Stimulated activated CD8-positive, alpha-beta memory T cell treated with anti-CD3 and anti-CD28 coated beads, Interleukin-7, amount 100 ng/mL, for 24 hours (primary cell): ENCODE data around the gene CFAP251.

ENCODE experiments used
- DNase-seq: peaks from one replicate; pipeline ENCODE4 v3.0.0-alpha.2; 2020; ENCODE audit warnings: low read depth

Gene CFAP251

DNA sequence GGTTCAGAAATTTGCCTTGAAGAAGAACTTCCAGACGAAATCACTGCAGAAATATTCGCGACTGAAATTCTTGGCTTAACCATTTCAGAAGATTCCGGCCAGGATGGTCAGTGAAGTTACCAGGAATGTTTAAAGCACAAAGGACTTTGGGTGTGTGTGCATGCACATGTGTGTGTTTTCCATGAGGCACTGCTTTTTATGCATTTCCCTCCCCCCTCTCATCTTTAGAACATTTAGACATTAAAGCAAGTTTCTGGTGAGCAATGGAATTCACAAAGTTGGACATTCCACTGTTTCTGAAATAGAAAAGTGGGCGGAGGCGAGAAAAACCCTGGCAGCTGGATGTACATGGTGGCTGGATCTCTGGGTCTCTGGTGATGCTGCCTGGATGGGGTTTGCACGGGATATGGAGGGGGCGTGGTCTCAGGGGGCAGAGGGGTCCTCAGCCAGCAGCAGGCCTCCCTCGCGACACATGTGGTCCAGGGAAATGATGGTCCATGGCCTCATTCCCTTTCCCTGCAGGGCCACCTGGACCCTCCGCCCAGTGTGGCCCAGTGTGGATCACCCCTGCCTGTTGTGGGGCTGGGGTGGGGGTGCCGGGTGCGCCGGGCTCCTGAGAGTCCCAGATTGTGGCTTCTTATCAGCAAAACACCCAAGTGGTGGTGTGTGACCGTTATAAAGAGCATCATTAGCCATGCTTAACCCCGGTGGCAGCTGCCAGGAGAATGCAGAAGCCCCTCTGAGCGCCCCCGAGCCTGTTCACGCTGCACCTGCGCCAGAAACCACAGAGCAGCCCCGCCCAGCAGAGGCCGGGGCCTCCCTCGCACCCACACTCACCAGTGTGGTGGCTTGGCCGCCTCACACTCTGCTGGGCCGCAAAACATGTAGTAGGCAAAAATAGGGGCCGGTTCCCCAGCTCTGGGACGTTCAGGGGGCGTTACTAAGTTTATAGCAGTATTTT, 85.5 kb downstream of the CFAP251 start:
- no peak for DNase-seq

DNA sequence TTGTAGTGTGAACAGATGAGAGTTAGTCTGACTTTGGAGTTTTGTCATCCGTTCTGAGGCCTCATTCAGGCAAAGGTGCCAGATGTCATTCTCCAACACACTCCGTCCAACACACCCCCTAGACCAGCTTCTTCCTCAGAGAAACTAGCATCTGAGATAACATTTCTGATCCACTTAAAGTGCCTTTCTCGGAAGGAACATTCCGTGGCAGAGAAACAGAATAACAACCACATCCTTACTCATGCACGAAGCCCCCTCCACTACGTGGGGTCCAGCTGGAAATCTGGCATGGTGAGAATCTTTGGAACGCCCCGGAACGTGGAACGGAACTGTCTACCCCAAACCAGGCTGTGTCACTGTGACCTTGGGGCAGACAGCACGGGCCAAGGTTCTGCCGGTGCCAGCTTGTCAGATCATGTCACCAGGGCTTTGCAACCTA, 86.3 kb downstream of the CFAP251 start:
- DNase-seq: no peak

DNA sequence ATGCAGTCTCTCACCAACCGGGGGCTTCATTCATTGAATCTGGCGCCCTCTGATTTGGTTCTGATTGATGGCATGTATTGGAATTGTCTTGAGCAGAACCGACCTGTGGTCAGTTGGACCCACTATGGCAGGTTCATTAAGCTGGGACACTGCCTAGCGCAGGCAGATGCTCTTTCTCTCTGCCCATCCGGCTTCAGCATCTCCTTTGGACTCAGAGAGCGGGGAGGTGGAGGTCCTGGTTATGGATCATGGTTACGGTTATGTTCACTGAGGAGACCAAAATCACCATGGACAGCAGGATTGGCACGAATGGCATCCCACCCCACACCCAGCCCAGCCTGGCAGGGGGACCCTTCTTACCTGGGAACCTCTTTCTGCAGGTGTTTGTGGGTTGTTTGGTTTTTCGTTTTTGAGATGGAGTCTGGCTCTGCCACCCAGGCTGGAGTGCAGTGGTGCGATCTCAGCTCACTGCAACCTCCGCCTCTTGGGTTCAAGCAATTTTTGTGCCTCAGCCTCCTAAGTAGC, 86.9 kb downstream of the CFAP251 start:
- no peak for DNase-seq

DNA sequence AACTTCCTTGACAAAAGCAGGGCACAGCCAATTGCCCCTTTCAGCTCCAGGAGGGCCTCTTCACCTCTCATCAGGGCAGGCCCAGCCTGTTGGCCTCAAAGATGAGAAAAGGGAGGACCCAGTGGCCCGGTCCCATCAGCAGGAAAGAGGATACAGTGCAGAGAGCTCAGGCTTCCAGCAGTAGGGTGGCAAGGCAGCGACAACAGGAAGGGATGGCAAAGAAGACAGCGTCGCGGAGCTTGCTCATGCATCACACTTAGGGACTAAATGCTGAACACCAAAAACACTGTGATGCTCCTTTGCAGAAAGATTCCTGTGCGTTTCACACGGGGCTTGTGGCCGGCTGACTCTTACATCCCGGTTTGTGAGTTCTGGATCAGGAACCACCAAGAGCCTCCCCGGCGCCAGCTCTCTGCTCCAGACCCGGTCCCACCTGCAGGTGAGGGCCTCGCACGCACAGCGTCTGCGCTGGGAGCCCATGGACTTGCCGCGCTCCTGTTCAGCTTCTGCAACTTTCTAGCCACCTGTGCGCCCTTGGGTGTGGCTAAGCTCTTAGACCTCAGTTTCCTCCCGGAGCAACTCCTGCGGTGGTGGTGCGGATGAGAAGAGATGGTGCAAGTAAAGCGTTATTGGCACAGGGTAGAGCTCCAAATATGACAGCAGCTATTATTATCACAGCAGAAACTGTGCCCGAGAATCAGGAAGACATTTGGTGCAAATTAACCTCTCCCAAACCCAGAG, 88.0 kb downstream of the CFAP251 start:
- DNase-seq: no peak

DNA sequence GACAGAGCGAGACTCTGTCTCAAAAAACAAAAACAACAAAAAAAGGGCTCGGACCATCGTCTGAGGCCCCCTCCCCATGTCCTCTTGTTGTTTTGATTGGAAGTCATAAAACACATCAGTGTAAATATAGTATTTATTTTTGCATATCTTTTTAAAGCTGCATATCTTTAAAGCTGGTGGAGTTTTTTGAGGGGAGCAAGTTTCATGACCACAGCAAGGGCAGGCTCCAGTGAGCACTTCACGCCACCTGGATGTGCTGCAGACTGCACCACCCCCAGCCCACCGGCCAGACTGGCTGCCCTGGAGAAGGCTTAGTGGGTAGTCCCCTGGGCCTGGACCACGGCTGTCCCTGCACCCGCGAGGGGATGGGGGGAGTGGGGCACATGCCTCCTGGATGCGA, 91.3 kb downstream of the CFAP251 start:
- DNase-seq: no peak

DNA sequence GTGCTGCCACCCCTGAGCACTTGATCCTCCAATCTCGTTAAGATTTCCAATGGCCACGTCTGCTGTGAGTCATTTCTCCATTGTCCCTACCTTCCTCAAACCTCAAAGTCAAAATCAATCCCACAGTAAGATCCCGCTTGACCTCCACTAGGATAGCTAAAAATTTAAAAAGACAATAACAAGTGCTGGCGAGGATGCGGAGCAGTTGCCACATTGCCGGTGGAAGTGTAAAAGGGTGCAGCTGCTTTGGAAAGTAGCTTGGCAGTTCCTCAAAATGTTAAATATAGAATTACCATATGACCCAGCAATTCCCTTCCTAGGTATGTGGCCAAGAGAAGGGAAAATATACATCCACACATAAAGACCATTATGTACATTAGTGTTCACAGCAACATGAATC, 93.8 kb downstream of the CFAP251 start:
- DNase-seq: no peak

DNA sequence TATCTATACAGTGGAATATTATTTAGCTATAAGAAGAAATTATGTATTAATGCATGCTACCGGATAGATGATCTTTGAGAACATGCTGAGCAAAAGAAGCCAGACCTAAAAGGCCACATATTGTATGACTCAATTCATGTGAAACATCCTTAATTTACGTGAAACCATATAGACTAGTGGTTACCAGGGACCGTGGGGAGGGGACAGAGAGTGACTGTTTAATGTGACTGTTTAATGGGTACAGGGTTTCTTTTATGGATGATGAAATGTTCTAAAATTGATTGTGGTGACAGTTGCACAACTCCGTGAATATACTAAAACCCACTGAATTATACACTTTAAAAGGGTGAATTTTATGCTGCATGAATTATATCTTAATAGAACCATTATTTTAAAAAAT, 94.7 kb downstream of the CFAP251 start:
- DNase-seq: no peak

DNA sequence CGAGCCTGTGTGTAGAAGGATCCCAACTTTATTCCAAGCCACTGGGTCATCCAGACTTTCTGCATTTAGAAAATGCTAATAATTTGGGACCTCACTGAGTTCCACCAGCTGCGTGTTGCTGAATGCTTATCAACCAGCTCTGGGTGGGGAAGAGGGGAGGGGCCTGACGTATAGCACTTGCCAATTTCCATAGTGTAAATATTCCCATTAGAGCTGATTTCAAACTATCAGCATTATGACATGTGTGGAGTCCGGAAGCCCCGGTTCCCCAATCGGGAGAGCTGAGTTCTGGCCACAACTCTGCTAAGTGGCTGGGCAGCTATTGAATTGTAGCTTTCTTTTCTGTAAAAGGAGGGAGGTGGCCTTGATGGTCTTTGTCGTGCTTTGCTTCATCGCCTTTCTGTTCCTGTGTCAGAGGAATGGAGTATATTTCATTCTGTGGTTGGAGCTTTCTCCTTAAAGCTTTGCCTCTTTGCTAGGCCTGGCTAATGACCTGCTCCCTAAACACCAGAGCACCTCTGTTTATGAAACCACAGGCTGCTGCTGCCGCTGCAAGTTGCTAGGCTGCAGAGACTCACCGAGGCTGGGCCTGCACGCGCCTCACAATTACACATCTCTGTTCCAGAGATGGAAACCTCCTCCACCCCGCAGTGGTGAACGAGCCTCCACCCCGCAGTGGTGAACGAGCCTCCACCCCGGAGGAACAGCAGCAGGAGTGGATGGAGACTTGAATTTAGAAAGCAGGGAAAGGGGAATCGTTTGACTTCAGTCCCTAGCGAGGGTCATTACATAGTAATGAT, 95.6 kb downstream of the CFAP251 start:
- DNase-seq: no peak

DNA sequence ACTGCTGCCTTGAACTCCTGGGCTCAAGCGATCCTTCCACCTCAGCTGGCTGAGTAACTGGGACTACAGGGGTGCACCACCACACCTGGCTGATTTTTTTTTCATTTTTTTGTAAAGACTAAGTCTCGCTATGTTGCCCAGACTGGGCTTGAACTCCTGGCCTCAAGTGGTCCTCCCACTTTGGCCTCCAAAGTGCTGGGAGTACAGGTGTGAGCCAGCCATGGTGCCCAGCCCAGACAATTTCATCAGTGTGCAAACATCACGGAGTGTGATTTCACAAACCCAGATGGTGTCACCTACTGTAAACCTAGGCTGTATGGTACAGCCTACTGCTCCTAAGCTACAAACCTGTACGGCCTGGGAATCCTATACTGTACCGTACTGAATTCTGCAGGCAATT, 96.4 kb downstream of the CFAP251 start:
- DNase-seq: no peak

DNA sequence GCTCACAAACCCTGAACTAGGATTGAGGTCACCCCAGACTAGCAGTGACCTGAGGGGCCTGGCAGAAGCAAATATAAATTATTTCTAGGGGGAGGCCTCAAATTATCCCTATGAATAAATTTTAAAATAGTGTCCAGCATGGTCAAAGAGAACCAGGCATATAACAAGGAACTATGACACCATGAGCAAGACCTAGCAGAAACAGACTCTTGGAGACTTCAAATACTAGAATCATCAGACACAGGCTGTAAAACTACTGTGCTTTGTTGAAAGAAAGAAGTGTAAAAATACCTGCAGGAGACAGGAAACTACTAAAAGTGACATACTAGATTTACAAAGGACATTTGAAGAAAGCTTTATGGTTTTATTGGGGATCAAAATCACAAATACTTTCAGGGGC, 100.1 kb downstream of the CFAP251 start:
- no peak for DNase-seq

DNA sequence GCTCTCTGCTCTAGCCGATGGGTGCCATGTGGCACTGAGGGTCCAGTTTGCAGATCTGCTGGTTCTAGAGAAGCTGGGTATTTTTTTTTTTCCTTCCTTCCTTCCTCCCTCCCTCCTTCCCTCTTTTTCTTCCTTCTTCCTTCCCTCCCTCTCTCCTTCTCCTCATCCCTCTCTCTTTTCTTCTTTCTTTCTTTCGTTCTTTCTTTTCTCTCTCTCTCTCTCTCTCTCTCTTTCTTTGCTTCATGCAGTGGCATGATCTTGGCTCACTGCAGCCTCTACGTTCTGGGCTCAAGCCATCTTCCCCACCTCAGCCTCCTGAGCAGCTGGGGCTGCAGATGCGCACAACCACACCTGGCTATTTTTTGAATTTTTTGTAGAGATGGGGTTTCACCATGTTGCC, 100.5 kb downstream of the CFAP251 start:
- DNase-seq: no peak

DNA sequence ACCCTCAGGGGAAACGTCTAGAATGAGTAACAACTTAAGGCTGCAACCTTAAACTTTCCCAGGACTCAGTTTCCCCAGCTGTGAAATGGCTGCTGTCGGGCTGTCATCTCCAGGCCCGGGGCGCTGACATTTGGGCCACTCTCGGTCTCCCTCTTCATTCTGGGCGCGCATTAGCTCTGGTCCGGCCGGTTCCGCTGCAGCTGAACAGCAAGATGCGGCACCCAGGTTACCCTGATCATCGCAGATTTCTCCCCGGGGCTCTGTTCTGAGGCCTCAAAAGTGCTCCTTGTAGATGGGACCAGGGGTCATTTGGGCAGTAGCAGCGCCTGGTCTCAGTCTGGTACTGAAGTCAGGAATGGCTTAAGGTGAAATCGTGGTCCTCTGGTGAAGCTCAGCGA, 102.4 kb downstream of the CFAP251 start:
- DNase-seq: no peak

DNA sequence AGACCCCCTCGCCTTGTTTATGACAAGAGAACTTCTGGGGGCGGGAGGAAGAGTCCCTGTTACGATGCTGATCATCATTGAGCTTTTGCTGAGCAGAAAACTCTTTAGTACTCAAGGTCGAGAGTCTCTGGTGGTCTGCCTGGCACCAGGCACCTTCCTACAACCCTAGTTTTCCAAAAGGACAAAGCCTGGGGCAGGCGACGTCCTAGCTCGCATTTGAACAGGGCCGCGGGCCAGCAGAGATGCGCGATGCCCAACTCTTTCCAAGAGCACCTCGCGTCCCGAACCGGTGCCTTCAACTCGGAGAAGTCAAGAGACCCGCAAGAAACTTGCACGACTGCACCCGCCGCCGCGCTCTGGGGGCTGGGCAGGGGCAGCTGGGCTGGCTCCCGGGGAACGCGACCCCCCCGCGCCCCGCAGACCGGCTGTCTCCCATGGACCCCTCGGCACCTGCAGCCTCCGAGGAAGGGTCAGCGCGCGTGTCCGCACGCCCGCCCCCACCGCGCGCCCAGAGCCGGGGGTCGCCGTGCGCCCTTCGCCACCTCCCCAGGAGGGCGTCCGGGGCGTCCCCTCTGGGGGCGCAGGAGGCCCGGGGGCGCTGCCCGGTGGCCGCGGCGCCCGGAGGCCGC, 102.9 kb downstream of the CFAP251 start:
- no peak for DNase-seq

DNA sequence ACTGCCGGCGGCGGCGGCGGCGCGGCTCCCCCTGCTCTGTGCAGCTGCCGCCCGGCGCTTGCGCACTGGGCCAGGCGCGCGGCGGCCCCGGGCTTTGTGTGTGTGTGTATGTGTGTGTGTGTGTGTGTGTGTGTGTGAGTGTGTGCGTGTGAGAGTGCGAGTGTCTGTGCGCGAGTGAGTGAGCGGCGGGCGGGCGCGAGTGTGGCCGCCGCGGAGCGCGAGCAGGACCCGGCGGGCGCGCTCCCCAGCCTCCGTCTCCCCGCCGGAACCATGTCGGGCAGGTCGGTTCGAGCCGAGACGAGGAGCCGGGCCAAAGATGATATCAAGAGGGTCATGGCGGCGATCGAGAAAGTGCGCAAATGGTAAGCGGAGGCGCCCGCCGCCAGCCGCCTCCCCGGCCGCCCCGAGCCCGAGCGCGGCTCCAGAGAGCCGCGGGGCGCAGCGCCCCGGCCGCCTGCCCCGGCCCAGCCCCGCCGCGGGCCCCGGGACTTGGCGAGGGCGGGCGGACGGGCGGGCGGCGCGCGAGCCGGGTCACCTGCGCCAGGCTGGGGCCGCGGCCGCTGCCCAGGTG, 103.5 kb downstream of the CFAP251 start, which contains the start of gene BCL7A:
Gene BCL7A (plus strand): TSS at position 63 of the 571 bp plus-strand sequence. CDS start 208 bp downstream, at position 271.
- DNase-seq: no peak

DNA sequence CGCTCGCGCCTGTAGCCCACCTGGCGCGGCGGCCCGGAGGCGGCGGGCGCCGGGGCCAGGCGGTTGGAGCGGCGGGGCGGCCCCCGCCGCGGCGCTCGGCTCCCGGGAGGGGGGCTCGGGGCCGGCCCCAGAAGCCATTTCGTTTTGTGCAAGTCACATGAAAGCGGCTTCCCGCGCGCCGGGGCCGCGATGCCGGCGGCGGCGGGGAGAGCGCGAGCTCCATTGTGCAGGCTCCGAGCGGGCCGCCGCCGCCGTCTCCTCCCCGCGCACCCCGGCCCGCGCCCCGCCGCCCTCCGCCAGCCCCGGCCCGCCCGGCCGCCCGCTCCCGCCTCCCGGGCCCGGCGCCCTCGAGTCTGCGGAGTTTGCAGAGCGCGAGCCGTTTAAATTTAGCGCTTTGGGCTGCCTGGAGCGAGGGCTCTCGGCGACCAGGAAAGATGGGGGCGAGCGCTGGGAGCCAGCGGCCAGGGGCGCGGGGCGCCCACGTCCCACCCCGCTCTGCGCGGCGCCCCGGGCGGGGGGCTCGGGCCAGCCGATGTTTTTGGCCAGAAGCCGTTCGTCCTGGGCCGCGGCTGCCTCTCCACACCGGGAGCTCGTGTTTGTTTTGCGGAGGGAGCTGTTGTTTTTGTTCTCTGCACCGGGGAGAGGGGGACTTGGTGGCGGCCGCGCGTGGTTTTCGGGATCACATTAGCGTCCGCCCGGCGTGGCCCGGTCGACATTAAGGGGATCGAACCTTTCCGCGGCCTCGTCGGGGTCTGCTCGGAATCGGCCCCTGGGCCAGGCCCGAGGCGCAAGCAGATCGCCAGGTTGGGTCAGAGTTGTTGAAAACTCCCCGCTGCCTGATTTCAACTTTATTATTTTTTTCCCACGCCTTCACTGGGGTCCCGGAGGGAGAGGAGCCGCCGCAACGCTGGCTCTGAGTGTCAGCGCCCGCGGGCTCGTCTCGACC, 104.3 kb downstream of the CFAP251 start:
- no peak for DNase-seq

DNA sequence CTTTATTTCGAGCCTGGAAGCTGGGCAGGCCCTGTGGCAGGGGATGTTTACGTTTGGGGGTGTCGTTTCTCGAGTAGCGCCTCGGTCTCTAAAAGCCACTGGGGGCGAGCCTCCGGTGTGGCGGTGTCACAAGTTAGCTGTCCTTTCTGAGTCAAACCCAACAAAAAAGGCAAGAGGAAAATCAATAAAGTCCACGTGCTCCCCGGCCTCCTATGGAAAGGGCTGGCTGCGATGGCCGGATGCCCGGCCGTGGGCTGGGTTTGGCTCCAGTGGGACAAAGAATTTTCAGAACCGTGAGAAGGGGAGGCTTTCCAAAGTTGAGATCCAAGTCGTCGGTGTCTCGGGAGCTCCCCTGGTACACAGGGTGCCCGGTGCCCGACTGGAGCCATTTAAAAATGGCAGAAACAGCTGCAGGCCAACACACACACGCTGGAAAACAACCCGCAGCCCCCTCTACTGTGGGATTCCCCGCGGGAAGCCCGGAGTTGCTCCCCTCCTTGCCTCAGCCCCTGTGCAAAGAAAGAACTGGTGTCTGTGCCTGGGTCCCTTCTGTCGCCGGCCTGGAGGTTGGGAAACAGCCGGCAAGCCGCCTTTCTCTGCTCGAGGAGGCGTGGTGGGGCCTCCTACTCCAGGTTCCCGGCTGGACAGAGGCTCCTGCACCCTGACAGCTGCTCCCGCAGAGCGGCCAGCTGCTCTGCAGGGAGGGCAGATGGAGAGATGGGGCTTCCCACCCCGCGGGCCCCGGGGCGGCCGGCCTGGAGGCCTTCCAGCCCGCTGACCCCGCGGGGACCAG, 105.1 kb downstream of the CFAP251 start:
- DNase-seq: no peak

DNA sequence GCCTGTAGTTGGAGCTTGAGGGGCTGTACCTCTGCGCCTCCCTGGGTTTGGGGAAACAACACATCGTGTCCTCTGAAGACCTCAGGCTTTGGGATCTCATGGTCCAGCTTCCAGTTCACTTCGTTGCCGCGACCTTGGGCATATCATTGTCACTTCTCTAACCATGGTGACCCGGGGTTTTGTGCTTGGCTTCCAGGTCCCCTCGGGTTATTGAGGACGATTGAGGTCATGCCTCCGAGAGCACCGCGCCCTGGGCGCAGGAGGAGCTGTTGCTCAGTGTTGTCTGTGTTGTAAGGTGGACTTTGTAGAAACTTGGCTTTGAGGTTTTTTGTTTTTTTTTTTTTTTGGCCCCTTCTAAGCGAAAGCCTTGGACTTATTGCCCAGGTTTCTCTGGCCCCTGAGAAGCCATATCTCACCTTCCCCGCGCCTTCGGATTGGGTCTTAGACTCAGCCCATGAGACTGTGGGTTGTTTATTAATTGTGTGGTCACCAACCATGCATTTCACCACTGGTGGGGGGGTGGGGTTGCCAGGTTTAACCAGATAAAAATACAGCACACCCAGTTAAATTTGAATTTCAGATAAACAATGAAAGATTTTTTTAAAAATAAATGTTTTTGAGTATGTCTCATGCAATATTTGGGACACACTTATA, 105.9 kb downstream of the CFAP251 start:
- DNase-seq: no peak

DNA sequence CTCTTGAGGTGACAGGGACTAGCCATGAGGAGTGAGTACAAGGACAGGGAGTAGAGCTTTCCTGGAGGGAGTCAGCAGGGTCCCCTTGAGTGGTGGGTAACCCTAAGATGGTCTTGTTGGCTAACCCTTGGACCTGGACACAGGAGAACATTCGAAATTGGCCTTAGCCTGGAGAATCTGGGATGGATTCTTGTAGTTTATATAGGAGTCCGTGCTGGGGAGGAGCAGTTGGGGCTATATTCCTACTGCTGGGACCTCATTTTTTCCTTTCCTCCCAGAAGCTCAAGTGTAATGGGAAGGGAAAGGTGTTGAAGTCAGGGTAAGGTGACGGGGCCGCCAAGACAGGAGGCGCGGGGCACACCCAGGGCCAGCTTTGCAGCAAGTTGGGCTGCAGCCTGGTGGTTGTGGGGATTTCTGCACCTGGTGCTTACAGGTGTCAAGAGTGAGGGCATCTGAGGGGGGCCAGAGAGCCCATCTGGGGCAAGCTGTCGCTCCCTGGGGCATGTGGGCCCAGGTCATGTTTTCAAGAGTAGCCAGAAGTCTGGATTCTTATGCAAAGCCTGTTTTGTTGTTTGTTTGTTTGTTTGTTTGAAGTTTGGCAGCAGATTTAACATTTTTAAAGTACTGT, 108.4 kb downstream of the CFAP251 start:
- DNase-seq: no peak
